NCI-H1694 (cell line): ENCODE measurements around the gene CDX2.
A peak's percentile ranks its signal among the peaks of the same experiment; 100 is the strongest.

Source experiments
- DNase-seq: peaks from one replicate; lab custom pipeline; 2025; lab: John Stamatoyannopoulos, UW

The CDX2 gene

DNA sequence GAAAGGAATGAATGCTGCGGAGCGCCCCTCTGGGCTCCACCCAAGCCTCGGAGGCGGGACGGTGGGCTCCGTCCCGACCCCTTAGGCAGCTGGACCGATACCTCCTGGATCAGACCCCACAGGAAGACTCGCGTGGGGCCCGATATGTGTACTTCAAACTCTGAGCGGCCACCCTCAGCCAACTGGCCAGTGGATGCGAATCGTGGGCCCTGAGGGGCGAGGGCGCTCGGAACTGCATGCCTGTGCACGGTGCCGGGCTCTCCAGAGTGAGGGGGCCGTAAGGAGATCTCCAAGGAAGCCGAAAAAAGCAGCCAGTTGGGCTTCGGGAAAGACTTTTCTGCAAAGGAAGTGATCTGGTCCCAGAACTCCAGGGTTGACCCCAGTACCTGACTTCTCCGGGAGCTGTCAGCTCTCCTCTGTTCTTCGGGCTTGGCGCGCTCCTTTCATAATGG, 40.7 kb downstream of the CDX2 start:
- no peak for DNase-seq

DNA sequence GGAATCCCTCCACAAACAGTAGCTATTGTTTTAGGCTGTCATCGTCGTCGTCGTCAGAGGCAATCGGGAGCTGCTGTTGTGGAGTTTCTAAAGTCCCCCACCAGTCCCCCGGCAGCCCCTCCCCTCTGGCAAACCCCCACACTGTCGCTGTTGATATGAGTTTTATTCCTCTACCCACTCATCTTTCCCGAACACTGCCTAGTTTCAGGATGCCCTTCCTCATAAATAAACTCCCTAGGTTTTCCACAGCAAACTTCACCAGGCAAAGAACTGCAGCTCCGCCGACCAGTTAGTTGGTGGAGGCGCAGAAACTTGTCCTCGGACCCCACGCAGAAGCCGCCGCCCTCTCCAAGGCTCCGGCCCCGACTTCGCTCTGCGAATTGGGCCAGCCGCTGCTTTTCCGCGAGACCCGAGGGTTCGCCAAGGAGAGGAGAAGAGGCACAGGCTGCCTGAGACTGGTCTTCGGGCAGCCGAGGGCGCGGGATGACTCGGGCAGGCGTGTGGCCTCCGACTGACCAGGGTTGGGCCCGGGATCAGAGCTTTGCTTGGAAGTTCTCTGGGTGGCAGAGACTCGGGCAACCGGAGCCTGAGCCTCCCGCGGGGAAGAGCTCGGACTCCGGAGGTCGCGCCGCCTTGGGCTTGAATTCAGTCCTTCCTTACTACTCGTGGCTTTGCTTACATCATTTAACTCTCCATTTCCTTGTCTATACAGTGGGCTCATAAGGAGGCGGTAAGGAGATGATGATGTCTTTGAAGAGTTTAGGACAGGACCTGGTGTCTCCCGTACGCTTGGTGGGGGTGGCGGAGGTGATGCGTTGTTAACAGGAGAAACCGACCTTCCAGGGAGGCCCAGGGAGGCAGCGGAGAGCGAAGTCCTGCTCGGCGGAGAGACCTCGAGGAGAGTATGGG, 41.4 kb downstream of the CDX2 start:
- no peak for DNase-seq

DNA sequence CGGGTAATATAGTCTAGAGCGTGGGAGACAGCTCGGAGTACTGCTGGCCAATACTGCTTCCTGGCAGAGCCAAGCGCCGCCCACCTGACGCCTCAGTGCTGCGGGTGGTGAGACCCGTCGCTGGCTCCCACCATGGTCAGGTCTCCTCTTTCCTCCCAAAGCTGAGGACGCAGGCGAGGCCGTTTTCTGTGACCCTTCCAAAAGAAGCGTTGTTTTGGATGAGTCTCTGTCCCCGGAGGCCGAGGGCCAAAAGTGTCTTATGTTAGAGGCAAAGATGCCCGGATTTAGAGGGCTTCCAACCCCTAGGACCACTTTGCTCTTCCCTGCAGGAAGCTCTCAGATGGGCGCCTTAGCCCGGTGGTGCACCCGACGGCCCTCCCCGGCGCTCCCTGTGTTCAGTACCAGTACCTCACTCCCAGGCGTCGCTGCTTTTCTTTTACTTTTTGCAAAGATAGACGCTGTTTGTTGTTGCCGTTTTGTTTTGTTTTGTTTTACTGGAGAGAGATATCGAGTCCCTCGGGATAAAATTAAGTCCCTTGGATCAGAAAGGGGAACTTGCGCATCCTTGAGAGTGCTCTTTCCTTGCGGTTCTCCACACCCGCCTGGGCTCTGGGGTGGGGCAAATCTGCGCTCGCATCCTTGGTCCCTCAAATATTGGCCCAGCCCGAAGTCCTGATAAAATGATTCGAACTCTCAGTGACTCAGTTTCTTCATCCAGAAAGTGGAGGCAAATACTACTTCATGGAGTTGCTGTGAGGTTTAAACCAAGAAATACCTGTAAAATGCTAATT, 42.3 kb downstream of the CDX2 start:
- DNase-seq = no peak

DNA sequence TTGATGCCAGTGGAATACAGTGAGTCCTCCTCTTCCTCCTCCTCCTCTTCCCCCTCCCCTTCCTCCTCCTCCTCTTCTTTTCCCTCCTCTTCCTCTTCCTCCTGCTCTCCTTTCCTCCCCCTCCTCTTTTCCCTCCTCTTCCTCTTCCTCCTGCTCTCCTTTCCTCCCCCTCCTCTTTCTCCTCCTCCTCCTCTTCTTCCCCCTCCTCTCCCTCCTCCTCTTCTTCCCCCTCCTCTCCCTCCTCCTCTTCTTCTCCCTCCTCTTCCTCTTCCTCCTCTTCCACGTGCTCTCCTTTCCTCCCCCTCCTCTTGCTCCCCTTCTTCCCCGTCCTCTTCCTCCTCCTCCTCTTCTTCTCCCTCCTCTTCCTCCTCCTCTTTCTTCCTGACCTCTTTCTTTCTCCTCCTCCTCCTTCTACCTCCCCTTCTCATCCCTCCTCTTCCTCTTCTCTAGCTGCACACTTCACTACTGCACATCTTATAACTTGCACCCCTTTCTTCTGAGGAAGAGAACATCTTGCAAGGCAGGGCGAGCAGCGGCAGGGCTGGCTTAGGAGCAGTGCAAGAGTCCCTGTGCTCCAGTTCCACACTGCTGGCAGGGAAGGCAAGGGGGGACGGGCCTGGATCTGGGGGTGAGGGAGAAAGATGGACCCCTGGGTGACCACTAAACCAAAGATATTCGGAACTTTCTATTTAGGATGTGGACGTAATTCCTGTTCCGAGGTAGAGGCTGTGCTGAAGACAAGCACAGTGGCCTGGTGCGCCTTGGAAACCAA, 43.7 kb downstream of the CDX2 start:
- DNase-seq = no peak

DNA sequence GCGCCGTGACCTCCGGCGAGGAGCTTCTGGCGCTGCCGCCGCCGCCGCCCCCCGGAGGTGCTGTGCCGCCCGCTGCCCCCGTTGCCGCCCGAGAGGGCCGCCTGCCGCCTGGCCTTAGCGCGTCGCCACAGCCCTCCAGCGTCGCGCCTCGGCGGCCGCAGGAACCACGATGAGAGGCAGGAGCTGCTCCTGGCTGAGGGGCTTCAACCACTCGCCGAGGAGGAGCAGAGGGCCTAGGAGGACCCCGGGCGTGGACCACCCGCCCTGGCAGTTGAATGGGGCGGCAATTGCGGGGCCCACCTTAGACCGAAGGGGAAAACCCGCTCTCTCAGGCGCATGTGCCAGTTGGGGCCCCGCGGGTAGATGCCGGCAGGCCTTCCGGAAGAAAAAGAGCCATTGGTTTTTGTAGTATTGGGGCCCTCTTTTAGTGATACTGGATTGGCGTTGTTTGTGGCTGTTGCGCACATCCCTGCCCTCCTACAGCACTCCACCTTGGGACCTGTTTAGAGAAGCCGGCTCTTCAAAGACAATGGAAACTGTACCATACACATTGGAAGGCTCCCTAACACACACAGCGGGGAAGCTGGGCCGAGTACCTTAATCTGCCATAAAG, 44.5 kb downstream of the CDX2 start:
- no peak for DNase-seq

DNA sequence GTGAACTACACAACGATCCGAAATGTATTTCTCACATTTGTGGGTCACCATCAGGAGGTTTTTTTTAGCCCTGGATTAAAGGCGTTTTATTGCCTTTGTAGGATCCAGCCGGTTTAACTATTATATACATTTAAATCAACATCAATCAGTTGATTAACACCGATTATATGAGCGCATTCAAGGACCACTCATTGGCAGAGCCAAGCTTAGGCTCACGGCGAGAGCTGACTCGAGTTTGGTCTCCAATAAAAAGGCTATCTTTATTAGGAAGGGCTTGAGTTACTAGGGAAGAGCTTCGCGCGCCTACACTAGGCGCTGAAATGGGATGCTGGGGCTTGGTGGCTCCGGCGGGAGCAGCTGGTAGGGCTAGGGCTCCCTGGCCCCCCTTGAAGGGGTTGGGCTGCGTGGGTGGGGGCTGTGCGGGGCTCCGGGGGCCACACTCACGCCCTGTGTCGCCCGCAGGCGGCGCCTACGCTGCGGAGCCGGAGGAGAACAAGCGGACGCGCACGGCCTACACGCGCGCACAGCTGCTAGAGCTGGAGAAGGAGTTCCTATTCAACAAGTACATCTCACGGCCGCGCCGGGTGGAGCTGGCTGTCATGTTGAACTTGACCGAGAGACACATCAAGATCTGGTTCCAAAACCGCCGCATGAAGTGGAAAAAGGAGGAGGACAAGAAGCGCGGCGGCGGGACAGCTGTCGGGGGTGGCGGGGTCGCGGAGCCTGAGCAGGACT, 45.2 kb downstream of the CDX2 start:
- no peak for DNase-seq

DNA sequence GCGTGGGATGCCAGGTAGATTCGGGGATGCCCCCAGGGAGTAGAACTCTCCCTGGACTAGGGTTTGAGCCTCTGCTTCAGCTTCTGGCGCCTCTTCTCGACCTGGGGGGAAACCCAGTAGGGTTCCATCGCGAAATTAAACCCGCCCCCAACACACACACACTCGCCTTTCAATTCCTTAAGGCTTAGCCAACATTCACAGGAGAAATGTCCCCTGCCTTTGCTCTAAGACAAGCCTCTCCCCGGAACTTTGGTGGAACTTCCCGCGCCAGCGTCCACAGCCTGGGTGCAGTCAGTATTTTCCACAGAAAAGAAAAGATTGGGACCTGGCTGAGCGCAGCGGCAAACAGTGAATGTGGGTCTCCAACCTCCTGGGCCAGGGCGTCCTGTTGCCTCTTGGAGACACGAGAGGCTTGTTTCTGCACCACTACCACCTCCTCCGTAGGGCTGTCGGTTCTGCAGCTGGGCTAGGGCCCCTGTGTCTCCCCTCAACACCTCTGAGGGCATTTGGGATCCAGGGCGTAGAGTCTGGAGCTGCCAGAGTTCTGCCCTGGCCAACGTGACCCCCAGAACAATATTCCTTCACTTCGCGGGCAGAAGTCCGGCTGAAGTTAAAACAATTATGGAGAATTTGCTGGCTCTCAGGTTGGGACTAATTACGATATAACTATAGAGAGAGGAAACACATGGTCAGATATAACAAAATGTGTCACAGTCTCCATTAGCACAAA, 46.1 kb downstream of the CDX2 start:
- no peak for DNase-seq

DNA sequence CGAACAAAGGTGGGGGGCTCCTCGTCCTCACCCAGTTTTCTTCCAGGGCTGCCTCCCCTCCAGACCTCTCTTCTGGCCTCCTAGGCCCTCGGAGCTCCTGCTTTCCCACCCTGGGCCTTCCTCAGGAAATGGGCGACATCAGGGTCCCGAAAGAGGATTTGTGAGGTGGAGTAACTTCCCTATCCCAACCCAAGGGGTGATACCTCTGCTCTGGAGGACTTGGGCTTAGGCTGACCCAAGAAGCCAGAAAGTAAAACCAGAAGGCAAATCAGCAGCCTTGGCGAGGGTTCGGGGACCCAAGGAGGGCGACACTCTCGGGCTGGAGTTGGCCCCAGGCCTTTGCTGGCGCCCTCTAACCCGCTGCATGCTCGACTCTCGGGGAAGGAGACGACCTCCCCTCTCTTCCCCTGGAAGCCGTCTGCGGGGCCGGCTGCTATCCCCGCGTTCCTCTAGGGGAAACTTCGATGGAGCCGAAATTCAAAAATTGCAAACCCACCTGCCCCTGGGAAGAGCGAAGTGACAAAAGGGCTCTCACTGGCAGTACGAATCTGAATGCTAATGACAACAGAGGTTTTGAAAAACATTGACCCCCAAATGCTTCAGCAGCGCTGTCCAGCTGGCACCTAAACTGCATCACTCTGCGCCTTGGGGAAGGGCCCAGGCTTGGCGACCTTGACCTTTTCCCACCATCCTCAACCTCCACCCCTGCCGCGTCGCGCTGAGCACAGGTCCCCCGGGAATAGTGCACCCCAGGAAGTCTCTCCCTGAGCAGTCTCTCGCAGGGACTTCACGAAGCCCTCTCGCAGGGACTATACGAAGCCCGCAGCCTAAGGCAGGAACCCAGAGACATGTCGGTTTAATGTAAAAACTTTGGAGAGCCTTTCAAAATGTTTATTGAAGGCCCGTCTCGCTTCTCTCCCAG, 46.9 kb downstream of the CDX2 start:
- no peak for DNase-seq

DNA sequence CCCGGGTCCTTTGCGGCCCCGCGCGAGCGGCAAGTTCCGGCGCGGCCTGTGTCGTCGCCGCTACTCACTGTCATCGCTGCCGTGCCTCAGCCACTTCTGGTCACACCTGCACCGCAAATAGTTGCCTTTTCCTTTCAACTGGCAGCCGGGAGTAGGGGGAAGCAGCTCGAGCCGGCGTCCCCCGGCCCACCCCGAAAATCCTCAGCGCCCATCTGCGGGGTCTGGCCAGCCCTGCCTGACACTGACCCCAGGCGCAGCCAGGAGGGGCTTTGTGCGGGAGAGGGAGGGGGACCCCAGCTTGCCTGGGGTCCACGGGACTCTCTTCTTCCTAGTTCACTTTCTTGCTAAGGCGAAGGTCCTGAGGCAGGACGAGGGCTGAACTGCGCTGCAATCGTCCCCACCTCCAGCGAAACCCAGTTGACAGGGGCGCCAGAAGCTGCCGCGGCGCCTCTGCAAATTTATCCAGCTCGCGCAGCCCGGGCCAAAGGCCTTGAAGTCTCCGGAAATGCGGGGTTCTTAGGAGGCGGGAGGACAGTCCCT, 47.6 kb downstream of the CDX2 start:
- no peak for DNase-seq

DNA sequence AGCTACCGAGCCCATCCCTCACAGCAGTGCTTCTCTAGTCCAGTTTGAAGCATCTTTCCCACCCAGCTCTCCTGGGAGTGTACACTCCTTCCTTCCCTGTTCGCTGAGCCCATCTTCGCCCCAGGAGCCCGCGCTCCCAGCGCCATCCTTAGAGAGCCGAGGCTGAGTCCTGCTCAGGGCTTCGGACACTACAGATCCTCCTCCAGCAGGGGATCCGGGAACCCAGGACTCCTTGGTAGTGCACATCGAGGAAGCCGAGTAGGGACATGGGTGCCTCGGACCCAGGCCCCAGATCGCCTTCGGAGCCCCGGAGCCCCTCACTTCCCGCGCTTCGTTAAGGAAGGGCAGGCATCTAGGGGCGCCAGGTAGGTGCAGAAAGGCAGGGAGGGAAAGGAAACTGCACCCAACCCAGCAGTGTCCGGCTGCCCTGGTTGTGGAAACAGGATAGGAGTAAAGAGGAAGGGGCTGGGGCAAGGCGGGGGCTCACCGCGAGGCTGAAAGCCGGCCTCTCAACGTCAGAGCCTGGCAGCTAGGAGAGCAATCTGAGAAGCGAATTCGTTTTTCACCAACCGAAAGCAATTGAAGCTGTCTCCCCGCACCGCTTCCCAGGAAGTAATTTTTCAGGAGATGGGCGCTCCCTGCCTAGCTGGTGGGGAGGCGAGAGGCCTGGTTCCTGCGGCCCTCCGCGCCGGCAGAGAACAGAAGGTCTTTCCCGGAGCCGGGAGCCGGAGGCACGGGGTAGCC, 48.3 kb downstream of the CDX2 start:
- no peak for DNase-seq

DNA sequence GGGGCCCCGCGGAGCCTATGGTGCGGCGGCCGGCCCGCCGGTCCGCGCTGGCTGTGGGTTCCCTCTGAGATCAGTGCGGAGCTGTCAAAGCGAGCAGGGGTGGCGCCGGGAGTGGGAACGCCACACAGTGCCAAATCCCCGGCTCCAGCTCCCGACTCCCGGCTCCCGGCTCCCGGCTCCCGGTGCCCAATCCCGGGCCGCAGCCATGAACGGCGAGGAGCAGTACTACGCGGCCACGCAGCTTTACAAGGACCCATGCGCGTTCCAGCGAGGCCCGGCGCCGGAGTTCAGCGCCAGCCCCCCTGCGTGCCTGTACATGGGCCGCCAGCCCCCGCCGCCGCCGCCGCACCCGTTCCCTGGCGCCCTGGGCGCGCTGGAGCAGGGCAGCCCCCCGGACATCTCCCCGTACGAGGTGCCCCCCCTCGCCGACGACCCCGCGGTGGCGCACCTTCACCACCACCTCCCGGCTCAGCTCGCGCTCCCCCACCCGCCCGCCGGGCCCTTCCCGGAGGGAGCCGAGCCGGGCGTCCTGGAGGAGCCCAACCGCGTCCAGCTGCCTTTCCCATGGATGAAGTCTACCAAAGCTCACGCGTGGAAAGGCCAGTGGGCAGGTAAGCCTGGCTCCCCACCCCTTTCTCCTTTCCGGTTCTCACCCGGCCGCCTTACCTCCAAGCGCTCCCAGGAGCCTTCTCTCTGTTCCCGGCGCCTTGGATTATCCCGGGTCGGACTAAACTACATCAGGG, 49.0 kb downstream of the CDX2 start, which contains the start of gene PDX1:
PDX1 (plus strand) TSS at position 67 of the 743 bp plus-strand sequence; CDS start at position 206, 139 bp downstream.
- DNase-seq = no peak

DNA sequence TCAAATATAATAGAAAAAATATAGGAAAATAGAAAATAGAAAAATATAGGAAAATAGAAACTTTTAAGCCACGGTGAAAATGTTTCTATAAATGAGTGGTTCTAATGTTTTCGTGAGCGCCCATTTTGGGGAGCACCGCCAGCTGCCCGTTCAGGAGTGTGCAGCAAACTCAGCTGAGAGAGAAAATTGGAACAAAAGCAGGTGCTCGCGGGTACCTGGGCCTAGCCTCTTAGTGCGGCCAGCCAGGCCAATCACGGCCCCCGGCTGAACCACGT, 49.5 kb downstream of the CDX2 start:
- peak; percentile 61 for DNase-seq

DNA sequence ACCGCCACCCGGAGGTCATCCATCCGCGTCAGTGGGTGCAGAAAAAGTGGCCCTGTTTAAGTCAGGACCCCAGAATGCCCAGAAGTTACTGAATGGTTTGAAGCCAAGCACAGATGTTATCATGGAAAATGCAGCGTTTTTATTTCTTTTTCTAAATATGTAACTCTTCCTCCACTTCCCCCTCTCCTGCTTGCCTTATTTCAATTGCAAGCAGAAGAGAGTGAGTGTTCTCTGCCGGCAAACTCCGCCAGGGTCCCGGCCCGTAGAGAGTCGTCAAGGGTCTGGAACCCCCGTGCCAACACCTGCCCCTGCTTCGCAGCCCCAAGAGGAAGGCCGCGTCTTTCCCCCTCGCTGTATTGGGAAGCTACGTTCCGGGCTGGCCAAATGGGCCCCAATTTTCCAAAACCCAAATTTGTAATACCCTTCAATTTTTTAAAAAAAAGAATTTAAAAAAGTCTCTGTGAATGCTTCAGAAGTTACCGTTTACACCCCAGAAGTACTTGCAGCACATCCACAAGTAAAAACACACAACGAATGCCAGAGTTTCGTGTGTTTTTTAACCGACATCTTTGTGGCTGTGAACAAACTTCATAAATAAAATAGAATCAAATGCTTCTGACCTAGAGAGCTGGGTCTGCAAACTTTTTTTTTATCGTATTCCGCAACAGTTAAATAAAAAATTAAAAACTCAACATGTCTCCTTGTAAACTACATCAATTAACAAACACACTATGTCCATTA, 50.0 kb downstream of the CDX2 start:
- no peak for DNase-seq

DNA sequence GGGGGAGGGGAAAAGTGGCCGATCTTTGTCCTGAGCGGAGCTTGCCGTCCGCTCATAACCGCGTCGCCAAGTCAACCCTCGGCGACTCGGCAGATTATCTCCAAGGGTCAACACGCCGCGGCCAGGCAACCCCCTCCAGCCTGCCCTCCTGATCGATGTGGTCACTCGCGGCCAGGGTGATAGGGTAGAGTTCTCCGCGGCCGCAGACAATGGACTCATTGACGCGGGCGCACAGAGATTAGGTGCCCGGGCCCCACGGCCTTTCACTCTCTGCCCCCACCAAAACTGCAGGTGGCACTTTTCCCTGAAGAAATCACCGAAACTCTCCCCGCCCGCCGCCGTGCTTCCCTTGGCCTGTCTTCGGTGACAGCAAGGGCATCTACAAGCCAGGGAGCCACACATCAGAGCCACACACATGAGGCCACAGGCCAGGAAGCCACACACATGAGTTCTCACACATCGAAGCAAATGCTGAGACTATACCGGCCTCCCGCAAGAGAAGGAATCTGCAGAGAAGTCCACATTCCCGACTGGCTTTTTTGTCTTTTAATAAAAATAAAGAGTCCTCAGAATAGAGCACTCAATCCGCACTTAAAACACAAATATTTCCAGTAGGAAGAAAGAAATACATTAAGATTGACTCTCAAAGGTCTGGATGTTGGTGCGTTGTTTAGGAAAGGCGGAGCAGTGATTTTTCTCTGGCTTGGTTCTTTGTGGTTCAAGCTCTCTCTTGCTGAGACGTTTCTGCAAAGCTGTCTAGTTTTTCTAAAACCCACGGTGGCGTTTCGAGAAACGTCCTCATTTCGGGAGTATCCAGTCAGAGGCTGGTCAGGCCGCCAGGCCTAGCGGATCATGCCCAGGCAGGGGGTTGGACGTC, 50.8 kb downstream of the CDX2 start:
- no peak for DNase-seq

DNA sequence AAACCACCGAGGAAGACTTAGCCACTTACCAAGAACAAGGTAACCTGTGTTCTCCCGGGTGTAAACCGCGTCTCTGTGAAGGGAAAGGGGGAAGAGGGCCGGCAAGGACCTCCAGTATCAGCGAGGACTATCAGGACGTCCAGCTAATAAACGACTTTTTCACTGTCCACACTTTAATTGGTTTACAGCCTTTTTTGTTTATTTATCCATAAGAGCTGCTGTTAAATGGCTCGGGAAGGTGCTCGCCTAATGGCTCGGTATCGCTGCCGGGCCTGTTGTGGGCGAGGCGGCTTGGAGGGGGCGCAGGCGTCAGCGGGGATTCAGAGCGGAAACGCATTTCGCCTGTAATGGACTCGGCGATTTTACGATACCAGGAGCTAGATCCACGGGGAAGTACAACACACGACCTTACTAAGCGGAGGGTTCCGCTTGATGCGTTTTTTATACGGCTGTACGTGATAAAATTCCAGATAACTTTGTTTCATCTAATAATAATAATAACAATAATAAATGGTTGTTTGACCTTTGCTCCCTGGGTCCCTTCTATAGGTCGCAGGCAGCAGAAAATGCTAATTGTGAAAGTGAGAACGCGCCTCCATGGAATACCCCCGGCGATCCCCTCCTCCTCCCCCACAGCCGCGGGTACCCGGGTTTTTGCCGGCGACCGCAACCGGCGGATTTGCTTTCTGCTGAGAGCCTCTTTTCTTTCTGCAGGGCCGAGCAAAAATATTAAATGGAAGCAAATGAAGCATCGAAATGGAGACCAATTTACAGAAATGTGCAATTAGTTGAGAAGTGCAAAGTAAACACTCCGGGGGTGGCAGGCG, 51.8 kb downstream of the CDX2 start:
- DNase-seq = no peak
